SIG-M5 treated with dmso at 0.1 percent for 504 hours (cell line): ENCODE measurements around the gene BHLHE23.
A peak's percentile ranks its signal among the peaks of the same experiment; 100 is the strongest.

ENCODE experiments used
- DNase-seq: peaks from one replicate; lab custom pipeline; 2025; ENCODE audit not compliant: unreplicated experiment; lab: John Stamatoyannopoulos, UW

The BHLHE23 gene

GRCh38 chr20:62993856-62994494 lies 12.8 kb downstream of the BHLHE23 start:
- no peak for DNase-seq

DNA sequence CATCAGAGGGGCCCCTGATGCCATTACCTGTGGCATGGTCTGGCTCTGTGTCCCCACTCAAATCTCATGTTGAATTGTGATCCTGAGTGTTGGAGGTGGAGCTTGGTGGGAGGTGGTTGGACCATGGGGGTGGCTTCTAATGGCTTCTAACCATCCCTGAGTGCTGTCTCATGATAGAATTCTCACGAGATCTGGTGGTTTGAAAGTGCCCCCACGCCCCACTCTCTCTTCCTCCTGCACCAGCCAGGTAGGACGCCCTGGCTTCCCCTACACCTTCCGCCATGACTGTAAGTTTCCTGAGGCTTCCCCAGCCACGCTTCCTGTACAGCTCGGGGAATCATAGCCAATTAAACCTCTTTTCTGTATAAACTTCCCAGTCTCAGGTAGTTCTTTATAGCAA lies 14.9 kb downstream of the BHLHE23 start:
- no peak for DNase-seq

- DNase-seq: no peak
These were observed 15.5 kb downstream of the BHLHE23 start for GRCh38 chr20:62991196-62991807.

- no peak for DNase-seq
These were observed 16.4 kb downstream of the BHLHE23 start for GRCh38 chr20:62990306-62990825.

GRCh38 chr20:62989201-62989601 lies 17.6 kb downstream of the BHLHE23 start:
- no peak for DNase-seq

DNA sequence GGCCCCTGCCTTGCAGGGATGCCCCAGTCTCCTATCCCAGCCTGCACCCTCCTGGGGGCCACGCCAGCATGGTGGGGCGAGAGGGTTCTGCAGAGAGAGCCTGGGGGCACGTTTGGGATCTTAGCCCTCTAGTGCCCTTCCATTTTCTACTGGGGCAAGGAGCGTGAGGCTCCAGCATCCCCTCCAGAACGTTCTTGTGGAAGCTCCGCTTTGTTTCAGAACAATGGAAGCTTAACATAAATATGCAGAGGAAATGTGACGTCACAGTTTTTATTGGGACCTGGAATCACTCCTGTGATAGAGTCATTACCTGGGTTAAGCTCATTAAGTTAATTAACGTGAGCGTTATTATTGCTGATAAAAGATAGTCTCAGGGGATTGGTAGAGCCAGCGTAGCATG lies 19.6 kb downstream of the BHLHE23 start:
- DNase-seq: no peak

GRCh38 chr20:62986257-62986800 lies 20.4 kb downstream of the BHLHE23 start:
- DNase-seq: no peak

GRCh38 chr20:62985444-62985778 lies 21.4 kb downstream of the BHLHE23 start:
- DNase-seq: no peak

- no peak for DNase-seq
These were observed 21.9 kb downstream of the BHLHE23 start for GRCh38 chr20:62984666-62985443.

DNA sequence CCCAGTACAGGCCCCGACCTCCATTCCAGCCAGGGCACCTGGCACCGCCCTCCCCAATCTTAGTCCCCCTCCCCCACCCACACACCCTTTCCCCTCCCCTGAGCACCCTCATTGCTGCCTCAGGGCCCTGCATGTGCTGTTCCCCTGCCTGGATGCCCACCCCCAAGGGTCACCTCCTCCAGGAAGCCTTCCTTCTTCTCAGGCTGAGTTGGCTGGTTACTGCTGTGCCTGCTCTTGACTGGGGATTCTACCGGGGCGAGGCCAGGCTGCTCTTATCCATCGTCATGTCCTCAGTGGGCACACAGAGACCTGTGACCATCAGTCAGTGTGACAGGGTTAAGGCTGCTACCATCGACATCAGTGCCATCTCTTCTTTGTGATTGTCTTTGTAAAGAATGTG lies 23.6 kb downstream of the BHLHE23 start:
- no peak for DNase-seq

DNA sequence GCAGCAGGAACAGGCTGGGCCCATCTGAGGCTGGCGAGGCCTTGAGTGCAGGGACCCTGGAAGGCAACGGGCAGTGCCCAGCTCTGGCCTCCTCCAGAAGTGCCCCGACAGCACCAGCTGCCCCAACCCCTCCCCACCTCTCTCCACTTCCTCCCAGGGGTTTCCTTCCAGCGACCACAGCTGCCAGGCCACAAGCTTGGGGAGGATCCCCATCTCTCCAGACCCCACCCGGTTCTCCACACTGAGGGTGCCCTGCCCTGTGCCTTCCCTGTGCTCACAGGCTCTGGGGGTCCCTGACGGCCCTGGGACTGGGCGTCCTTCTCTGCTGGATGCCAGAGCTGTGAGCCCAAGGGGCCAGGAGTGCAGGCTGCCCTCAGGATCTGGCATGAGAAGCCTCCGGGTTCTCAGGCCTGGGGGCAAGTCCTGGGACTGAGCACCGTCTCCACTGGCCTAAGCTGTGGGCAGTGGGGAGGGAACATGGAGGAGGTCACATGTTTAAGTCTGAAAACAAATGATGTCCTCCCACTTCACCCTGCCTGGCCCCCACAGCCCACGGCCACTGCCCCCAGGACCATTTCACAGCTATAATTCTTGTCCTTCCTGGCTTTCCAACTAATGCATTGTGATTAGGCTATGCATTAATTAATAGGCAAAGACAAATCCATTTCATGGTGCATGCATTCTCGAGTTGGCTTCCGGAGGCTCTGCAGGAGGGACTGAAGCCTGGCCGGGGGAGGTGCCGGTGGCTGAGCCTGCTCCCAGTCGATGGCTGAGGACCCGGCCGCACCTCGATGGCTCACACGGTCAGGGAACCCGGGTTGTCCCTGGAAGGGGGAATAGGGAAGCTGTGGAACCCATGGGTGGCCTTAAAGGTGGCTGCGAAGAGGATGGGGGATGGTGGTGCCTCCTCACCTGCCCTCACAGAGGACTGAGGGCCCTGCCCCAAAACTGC lies 24.4 kb downstream of the BHLHE23 start:
- no peak for DNase-seq

DNA sequence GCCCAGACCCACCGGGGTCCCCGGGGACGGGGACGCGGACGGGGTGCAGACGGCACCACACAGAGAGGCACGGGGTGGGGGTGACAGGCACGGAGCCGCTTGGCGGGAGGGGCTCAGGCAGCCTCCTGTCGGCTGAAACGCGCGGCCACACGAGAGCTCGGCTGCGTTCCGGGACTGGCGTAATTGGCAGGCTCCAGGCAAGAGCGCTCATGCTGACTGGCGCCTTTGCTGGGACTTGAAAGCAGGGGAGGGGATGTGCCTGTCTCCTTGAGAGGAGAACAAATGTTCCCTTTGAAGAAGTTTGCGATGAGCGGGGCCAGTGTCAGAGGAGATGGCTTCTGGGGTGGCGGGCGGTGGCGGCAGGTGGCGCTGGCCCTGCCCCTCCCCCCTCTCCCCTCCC lies 25.8 kb downstream of the BHLHE23 start:
- DNase-seq: no peak

DNA sequence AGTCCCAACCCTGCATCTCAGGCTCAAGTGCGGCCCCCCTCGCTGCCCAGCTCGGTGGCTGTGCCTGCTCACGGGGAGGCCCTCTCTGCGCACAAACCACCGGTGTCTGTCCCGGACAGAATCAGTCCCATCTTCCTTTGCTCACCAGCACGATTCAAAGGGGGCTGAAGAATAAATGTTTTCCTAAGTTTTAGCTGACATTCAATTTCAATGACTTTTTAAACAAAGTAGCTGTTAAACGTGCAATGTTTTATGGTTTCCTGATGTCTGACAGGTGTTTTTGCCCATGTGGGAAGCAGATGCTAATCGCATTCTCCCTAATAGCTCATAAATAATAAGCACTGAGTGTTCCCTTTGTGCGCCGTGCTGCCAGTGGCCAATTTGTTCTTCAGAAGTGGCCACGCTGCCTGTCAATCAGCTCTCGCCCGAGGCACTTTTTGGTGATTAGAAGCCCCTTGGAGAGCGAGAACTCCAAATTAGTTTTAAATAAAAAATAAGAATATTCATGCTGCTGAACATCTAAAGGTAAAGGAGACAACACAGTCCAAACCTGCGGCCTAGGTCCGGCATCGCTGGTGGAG lies 26.3 kb downstream of the BHLHE23 start:
- DNase-seq: no peak

- DNase-seq: no peak
These were observed 26.8 kb downstream of the BHLHE23 start for GRCh38 chr20:62979876-62980373.

GRCh38 chr20:62979310-62979709 lies 27.5 kb downstream of the BHLHE23 start:
- no peak for DNase-seq

DNA sequence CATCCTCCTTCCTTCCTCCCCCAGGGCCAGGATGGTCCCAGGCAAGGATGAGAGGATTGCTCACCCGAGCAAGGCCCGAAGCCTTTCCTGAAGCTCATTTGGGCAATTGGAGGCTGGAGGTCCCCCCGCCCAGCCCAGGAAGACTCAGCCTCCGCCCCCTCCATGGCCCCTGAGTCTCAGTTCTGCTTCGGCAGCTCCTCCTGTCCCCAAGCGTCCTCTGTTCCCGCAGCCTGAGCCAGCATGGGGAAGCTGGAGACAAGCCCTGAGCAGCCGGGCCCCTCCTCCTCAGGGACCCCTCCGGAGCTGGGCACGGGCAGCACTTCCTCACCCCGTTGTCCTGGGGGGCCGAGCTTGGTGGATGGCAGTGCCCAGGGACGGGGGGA lies 28.2 kb downstream of the BHLHE23 start:
- peak; percentile 67 for DNase-seq

DNA sequence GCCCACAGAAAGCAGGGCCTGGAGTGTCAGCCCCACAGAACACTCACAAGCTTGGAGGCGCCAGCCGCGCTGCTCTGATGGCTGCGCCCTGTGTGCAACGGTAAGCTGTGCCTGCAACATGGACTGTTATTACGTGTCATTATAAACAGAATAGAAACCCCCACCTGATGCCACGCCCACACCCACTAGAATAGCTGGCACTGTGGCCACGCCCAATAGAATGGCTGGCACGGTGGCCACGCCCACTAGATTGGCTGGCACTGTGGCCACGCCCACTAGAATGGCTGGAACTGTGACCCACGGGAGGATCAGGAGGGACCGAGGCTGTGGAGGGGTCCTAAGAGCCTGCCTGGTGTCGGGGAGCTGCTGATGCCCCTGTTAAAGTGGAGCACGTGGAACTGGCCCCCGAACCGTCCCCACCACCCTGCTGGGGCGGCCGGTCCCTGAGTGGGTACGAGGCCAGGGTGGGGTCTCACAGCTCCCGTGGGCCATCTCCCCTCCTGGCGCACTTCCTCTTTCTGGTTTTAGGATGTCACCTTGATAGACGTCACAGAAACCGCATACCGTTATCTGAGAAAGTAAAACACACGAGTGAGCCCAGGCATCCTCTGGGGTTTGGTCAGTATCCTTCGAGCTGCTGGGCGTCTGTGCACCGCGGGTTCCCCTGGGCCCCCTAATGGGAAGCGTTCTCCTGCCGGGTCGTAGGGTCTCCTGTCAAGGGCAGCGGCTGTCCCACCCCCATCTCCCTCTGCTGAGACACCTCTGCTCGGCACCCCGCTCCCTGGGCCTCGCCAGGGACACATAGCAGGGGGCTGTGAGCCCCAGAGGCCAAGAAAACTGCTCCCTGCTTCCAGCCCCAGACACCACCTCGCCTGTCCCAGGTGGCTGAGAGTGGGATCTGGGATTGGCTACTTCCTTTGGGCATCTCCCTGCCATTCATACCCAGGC lies 28.9 kb downstream of the BHLHE23 start:
- no peak for DNase-seq

DNA sequence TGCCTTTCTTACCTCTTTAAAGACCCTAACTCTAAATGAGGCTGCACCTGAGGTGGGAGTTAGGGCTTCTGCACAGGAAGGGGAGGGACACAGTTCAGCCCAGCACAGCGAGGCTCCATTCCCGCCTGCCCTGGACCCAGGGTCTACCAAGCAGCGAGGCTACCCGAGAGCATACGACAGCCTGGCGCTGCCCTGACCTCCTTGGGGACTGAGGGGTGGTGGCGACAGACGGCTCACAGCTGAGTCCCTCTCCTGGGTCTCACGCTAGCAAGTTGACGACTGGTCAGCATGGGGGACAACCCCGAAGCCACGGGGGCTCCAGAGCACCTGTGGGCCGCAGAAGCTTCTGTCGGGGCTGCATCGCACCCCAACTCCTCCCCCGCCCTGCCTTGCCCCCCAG lies 29.9 kb downstream of the BHLHE23 start:
- no peak for DNase-seq

GRCh38 chr20:62975812-62976508 lies 30.8 kb downstream of the BHLHE23 start:
- no peak for DNase-seq
